ENCODE data around the gene TMEM229B.

Gene TMEM229B

DNA sequence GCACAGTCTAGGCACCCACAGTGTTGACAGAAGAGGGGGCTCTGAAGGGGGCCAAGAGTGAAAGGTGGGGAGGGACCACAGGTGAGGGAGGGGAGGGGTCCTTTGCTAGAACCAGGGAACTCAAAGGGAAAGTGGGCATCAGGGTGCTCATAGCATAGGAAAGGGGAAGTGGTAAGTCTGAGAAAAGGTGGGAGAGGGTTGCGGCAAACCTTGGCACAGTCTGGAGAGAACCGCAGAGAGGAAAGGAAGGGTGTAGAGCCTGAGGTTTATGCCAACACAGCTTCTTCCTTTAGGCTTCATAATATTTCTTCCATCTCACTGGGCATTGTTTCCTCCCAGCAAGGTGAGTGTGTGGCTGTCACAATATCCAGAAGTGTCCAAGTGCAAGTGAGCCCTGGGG is 65.1 kb downstream of the TMEM229B start:
- DNase-seq (ENCODE audit: low spot score): no peak

DNA sequence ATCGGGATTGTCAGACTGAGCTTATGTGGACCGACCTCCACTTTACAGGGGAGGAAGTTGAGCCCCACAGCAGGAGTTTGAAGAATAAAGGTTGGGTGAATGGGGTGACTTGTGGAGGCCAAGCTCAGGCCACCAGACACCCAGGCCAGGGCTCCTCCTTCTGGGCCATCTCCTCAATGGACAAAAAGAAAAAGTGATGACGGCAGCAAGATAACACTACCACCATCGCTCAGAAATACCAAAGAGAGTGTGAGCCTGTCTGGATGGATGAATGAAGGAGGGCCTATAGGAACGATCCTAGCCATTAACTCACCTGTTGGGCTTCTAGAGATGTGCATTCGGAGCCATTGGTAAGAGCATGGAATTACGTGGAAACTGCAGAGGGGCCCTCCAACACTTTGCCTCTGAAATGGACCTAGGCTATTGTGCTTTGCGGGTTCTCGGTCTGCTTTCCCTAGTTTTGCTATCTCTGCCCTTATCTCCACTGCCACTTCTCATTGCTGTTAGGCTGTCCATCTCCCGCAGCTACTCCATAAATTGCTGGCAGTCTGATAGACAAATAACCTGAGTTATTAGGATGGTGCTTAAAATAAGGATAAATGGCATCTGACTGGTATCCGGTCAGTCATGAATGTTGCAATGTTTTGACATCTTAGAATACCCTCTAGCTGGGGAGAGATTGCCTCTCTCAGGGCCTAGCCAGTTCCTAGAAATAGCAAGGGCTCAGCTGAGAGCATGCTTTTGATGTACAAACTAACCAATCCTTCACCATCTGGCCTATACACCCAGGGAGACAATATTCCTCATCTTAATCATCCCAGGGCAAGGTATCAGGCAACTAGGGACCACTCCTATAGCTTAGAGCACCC is 66.9 kb downstream of the TMEM229B start:
- DNase-seq (ENCODE audit: low spot score): no peak

All from GM03348 (cell line).